ENCODE results near the gene GSTO1.

- TF ChIP-seq, protein P1, sequence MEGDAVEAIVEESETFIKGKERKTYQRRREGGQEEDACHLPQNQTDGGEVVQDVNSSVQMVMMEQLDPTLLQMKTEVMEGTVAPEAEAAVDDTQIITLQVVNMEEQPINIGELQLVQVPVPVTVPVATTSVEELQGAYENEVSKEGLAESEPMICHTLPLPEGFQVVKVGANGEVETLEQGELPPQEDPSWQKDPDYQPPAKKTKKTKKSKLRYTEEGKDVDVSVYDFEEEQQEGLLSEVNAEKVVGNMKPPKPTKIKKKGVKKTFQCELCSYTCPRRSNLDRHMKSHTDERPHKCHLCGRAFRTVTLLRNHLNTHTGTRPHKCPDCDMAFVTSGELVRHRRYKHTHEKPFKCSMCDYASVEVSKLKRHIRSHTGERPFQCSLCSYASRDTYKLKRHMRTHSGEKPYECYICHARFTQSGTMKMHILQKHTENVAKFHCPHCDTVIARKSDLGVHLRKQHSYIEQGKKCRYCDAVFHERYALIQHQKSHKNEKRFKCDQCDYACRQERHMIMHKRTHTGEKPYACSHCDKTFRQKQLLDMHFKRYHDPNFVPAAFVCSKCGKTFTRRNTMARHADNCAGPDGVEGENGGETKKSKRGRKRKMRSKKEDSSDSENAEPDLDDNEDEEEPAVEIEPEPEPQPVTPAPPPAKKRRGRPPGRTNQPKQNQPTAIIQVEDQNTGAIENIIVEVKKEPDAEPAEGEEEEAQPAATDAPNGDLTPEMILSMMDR (IDR thresholded peaks at IDR 0.05), result no peak
- no peak for TF ChIP-seq POLR2A (IDR thresholded peaks at IDR 0.05)
Observed at GRCh38 chr10:104268405-104268712, 13.7 kb downstream of the GSTO1 start.

Data from adrenal gland (tissue), 5 donors.